H1 (cell line): Measurements from ENCODE around the gene CDKN1A. TPM values are rescaled to one million over a fixed set of nuclear protein-coding genes. Genes with fewer than 3 reads are reported as not detected.
A peak's percentile ranks its signal among the peaks of the same experiment; 100 is the strongest.

Experiments
- CTCF ChIA-PET: fragments of 300-600 bp; sonication (Branson Sonifier 250); formaldehyde crosslinking; loops from one replicate; lab custom pipeline; 2021; ENCODE audit not compliant: partially characterized antibody; lab: Charles Lee
- POLR2A ChIA-PET: fragments of 300-600 bp; sonication (Branson Sonifier 250); formaldehyde crosslinking; loops from one replicate; lab custom pipeline; 2021; ENCODE audit warnings: inconsistent platforms; ENCODE audit not compliant: partially characterized antibody; lab: Charles Lee
- DNase-seq, 2 experiments: peaks; one replicate each; pipeline versions ENCODE4 v3.0.0 to v3.0.0-alpha.2; 2010 to 2022; ENCODE audit warnings: low spot score in 2 of 2, low read depth in 1 of 2, mixed read lengths in 1 of 2
- FAIRE-seq: peaks from 2 replicates; lab custom pipeline; 2011; peaks lifted over from hg19 to GRCh38; lab: Jason Lieb, UNC
- H2AFZ ChIP-seq: 2 replicates; pipeline ENCODE4 v1.8.1; 2012; ENCODE audit warnings: low read length, inconsistent platforms
- H2AK5ac ChIP-seq: 2 replicates; pipeline ENCODE4 v1.6.1; 2013; ENCODE audit warnings: low read depth, low read length
- H2BK120ac ChIP-seq: replicated peaks from 2 replicates; pipeline ENCODE3; 2013; ENCODE audit warnings: low read depth, low read length, inconsistent platforms
- H2BK12ac ChIP-seq: 2 replicates; pipeline ENCODE4 v1.6.1; 2013; ENCODE audit warnings: low read depth, low read length
- H2BK15ac ChIP-seq: 2 replicates; pipeline ENCODE4 v1.6.1; 2013; ENCODE audit warnings: low read length
- H2BK20ac ChIP-seq: 2 replicates; pipeline ENCODE4 v1.6.1; 2013; ENCODE audit warnings: low read length
- H2BK5ac ChIP-seq: 2 replicates; pipeline ENCODE4 v1.6.1; 2013; ENCODE audit warnings: low read depth, low read length
- H3K14ac ChIP-seq: 2 replicates; pipeline ENCODE4 v1.6.1; 2013; ENCODE audit warnings: inconsistent platforms; ENCODE audit not compliant: insufficient read length
- H3K18ac ChIP-seq: 2 replicates; pipeline ENCODE4 v1.6.1; 2013; ENCODE audit warnings: low read length; ENCODE audit errors: extremely low read depth
- H3K23ac ChIP-seq: 2 replicates; pipeline ENCODE4 v1.6.1; 2013; ENCODE audit warnings: inconsistent platforms; ENCODE audit not compliant: insufficient read length
- H3K23me2 ChIP-seq: 2 replicates; pipeline ENCODE4 v1.6.1; 2013; ENCODE audit warnings: low read depth, low read length
- H3K27ac ChIP-seq: 2 replicates; pipeline ENCODE4 v1.6.1; 2011; ENCODE audit warnings: low read depth, low read length, inconsistent platforms
- H3K27me3 ChIP-seq, 4 experiments: replicated peaks in 1 of 4; 1 replicate in 1 of 4; 2 replicates in 3 of 4; pipeline versions ENCODE4 v1.6.1 to v1.8.1; 2011 to 2013; ENCODE audit warnings: low read length in 3 of 4, mild to moderate bottlenecking in 3 of 4, inconsistent platforms in 2 of 4, mixed read lengths in 2 of 4, moderate library complexity in 1 of 4; ENCODE audit not compliant: control insufficient read depth in 3 of 4, insufficient read depth in 3 of 4; ENCODE audit errors: extremely low read depth in 1 of 4
- H3K36me3 ChIP-seq, 4 experiments: 2 replicates each; pipeline versions ENCODE4 v1.6.1 to v1.8.1; 2011 to 2013; ENCODE audit warnings: mild to moderate bottlenecking in 4 of 4, low read length in 3 of 4, moderate library complexity in 2 of 4, control low read depth in 1 of 4, inconsistent platforms in 1 of 4; ENCODE audit not compliant: insufficient read depth in 4 of 4, control insufficient read depth in 2 of 4
- H3K4ac ChIP-seq: replicated peaks from 2 replicates; pipeline ENCODE3; 2013; ENCODE audit warnings: low read length, low read depth, mixed read lengths, inconsistent platforms; ENCODE audit not compliant: insufficient read length
- H3K4me1 ChIP-seq, 4 experiments: replicated peaks in 1 of 4; 1 replicate in 1 of 4; 2 replicates in 3 of 4; pipeline versions ENCODE4 v1.6.1 to v1.8.1; 2011 to 2013; ENCODE audit warnings: low read length in 3 of 4, inconsistent platforms in 2 of 4, mixed read lengths in 1 of 4; ENCODE audit not compliant: insufficient read depth in 4 of 4, control insufficient read depth in 3 of 4
- H3K4me2 ChIP-seq, 2 experiments: 2 replicates each; pipeline versions ENCODE4 v1.6.1 to v1.8.1; 2011 to 2013; ENCODE audit warnings: low read depth in 2 of 2, low read length in 2 of 2, control low read depth in 1 of 2, inconsistent platforms in 1 of 2, mild to moderate bottlenecking in 1 of 2; ENCODE audit not compliant: insufficient read depth in 1 of 2
- H3K4me3 ChIP-seq, 4 experiments: fragments of 200-600, 300-600 bp in 1 of 4; sonication (generic), shearing (Covaris generic), sonication (Bioruptor Twin) in 1 of 4; 2 replicates each; pipeline versions ENCODE4 v1.5.1 to v1.8.1; 2011 to 2016; ENCODE audit warnings: low read length in 4 of 4, low read depth in 3 of 4, control low read depth in 2 of 4, inconsistent platforms in 2 of 4, mild to moderate bottlenecking in 2 of 4, mixed read lengths in 1 of 4, moderate library complexity in 1 of 4; ENCODE audit not compliant: insufficient read depth in 2 of 4; ENCODE audit errors: extremely low read depth in 1 of 4
- H3K56ac ChIP-seq: replicated peaks from 2 replicates; pipeline ENCODE3; 2013; ENCODE audit warnings: low read depth, mild to moderate bottlenecking, mixed read lengths, low read length, inconsistent platforms; ENCODE audit not compliant: insufficient read length
- H3K79me1 ChIP-seq: 2 replicates; pipeline ENCODE4 v1.6.1; 2013; ENCODE audit warnings: low read depth, low read length, control low read depth
- H3K79me2 ChIP-seq, 2 experiments: 2 replicates each; pipeline versions ENCODE4 v1.6.1 to v1.8.1; 2012 to 2013; ENCODE audit warnings: low read length in 2 of 2, mild to moderate bottlenecking in 2 of 2, inconsistent platforms in 1 of 2; ENCODE audit not compliant: insufficient read depth in 2 of 2, control insufficient read depth in 1 of 2
- H3K9ac ChIP-seq, 4 experiments: replicated peaks in 1 of 4; 1 replicate in 1 of 4; 2 replicates in 3 of 4; pipeline versions ENCODE4 v1.6.1 to v1.8.1; 2011 to 2013; ENCODE audit warnings: low read depth in 3 of 4, low read length in 3 of 4, control low read depth in 2 of 4, mild to moderate bottlenecking in 2 of 4, moderate library complexity in 2 of 4, inconsistent platforms in 1 of 4; ENCODE audit errors: extremely low read depth in 1 of 4
- H3K9me3 ChIP-seq, 2 experiments: 2 replicates each; pipeline versions ENCODE4 v1.6.1 to v1.8.1; 2012 to 2013; ENCODE audit warnings: mild to moderate bottlenecking in 2 of 2, moderate library complexity in 2 of 2, control low read depth in 1 of 2, inconsistent platforms in 1 of 2, low read depth in 1 of 2, low read length in 1 of 2, mixed read lengths in 1 of 2; ENCODE audit not compliant: insufficient read depth in 2 of 2
- H4K20me1 ChIP-seq, 2 experiments: replicated peaks in 1 of 2; 2 replicates each; pipeline versions ENCODE3 to v1.8.1; 2011 to 2013; ENCODE audit warnings: inconsistent platforms in 2 of 2, low read length in 2 of 2, mild to moderate bottlenecking in 1 of 2; ENCODE audit not compliant: insufficient read depth in 2 of 2, control insufficient read depth in 1 of 2
- H4K5ac ChIP-seq: 2 replicates; pipeline ENCODE4 v1.6.1; 2013; ENCODE audit warnings: low read length, low read depth, mixed read lengths, inconsistent platforms; ENCODE audit not compliant: insufficient read length
- H4K8ac ChIP-seq: 2 replicates; pipeline ENCODE4 v1.8.0; 2013; ENCODE audit warnings: mild to moderate bottlenecking, moderate library complexity, low read length, inconsistent platforms; ENCODE audit not compliant: insufficient read depth; ENCODE audit errors: extremely low read depth
- H4K91ac ChIP-seq: replicated peaks from 2 replicates; pipeline ENCODE3; 2013; ENCODE audit warnings: low read length, mixed read lengths, inconsistent platforms; ENCODE audit not compliant: insufficient read length
- ATF3 ChIP-seq: IDR thresholded peaks from 2 replicates; pipeline ENCODE4 v1.6.1; 2011; ENCODE audit warnings: low read depth, mild to moderate bottlenecking, low read length; ENCODE audit not compliant: insufficient read depth
- EGR1 ChIP-seq: IDR thresholded peaks from 2 replicates; pipeline ENCODE4 v1.6.1; 2011; ENCODE audit warnings: low read depth, low read length, borderline replicate concordance
- POLR2AphosphoS5 ChIP-seq: IDR thresholded peaks from 2 replicates; pipeline ENCODE4 v1.6.1; 2011; ENCODE audit warnings: low read depth, low read length
- RAD21 ChIP-seq, 2 experiments: IDR thresholded peaks in 1 of 2; conservative IDR thresholded peaks in 1 of 2; 2 replicates each; pipeline ENCODE4 v1.6.1; 2011; ENCODE audit warnings: low read depth in 2 of 2, low read length in 2 of 2, improper control_type of control experiment in 1 of 2, inconsistent platforms in 1 of 2, mild to moderate bottlenecking in 1 of 2, moderate library complexity in 1 of 2
- SAP30 ChIP-seq: fragments of 300-600 bp; sonication (generic); IDR thresholded peaks from 2 replicates; pipeline ENCODE4 v1.7.1; 2012; ENCODE audit warnings: low read length, moderate library complexity, mild to moderate bottlenecking, inconsistent platforms; ENCODE audit not compliant: insufficient read depth, insufficient replicate concordance
- TBP ChIP-seq: IDR thresholded peaks from 2 replicates; pipeline ENCODE4 v1.6.1; 2011; ENCODE audit warnings: low read depth, low read length, improper control_type of control experiment
- WGBS, 2 experiments: shearing (Covaris generic) in 1 of 2; methylation state at CpG; one replicate each; pipeline versions ENCODE4 v1.1.6 to v1.1.7; 2013 to 2015; ENCODE audit warnings: low lambda C conversion rate in 2 of 2, mixed read lengths in 2 of 2, inconsistent platforms in 1 of 2, low coverage in 1 of 2, missing lambda C conversion rate in 1 of 2; ENCODE audit not compliant: insufficient replicate concordance in 2 of 2, insufficient coverage in 1 of 2, insufficient read length in 1 of 2; ENCODE audit errors: extremely low coverage in 1 of 2, missing lambda C conversion rate in 1 of 2; 5-methylcytosine and 5-hydroxymethylcytosine counted together
- polyA plus RNA-seq, 7 experiments: library from polyadenylated mRNA; depleted of rRNA in 3 of 7; stranded (reverse) in 5 of 7; unstranded in 2 of 7; fragments of >200 nt in 5 of 7; fragments of 200-250 nt in 2 of 7; gene quantifications; 1 replicate in 5 of 7; 2 replicates in 1 of 7; 4 replicates in 1 of 7; pipeline versions ENCODE4 v1.2.1 to v1.2.3, GENCODE V29; 2011 to 2013; ENCODE audit warnings: missing spikeins in 2 of 7, mixed read lengths in 2 of 7
- total RNA-seq: library from RNA; stranded (reverse); fragmentation: NEBNext Ultra II Directional; extraction: Animal tissue kit (Norgen Biotek cat#: 25700); gene quantifications from 2 replicates; pipeline ENCODE4 v1.2.1, GENCODE V29; 2021

Gene CDKN1A
- total and polyA plus RNA-seq, 2 of the 8 experiments (the other 6 are each of a cell fraction or from before 2014, with no cell fraction given) = 15.2 to 36.0 TPM

GRCh38 chr6:36686668-36687513 is 8.4 kb downstream of the CDKN1A start:
- no peak overlapping the region for H2AK5ac ChIP-seq

More at GRCh38 chr6:36686668-36687513, 8.4 kb downstream of the CDKN1A start:
- Histone ChIP-seq H4K91ac (no peak overlapping the region), H2BK120ac (no peak overlapping the region), H2BK20ac (no peak overlapping the region), H3K4me2 (no peak overlapping the region), H3K36me3 (peaks cover 4 to 30% (median 19%) of the 10 kb centered on the region in 4 experiments; a peak in 7 of 8 replicates), H2AFZ (no peak overlapping the region), H4K5ac (no peak overlapping the region), H3K23ac (no peak overlapping the region), H3K79me2 (peaks cover 0 to 14% of the 10 kb centered on the region in 2 experiments; a peak in 2 of 4 replicates), H3K9ac (no peak overlapping the region), H4K8ac (no peak overlapping the region), H3K4me3 (no peak overlapping the region), H3K18ac (no peak overlapping the region), H2BK12ac (no peak overlapping the region), H3K56ac (no peak overlapping the region), H3K9me3 (no peaks in the 10 kb centered on the region), H3K79me1 (no peaks in the 10 kb centered on the region), H3K14ac (no peak overlapping the region), H3K4ac (no peak overlapping the region), H3K23me2 (no peaks in the 10 kb centered on the region), H3K27ac (no peak overlapping the region), H2BK5ac (no peak overlapping the region), H4K20me1 (peaks cover 0 to 17% of the 10 kb centered on the region in 2 experiments), H3K27me3 (no peaks in the 10 kb centered on the region), H3K4me1 (peaks cover 0 to 4% (median 1%) of the 10 kb centered on the region in 4 experiments; a peak in 3 of 7 replicates), H2BK15ac (no peak overlapping the region)
- ChIA-PET CTCF (interaction anchor here (1.3 to 1.6 kb wide), 4 partner anchors 11 to 339 kb away, joined by 3 to 4 read pairs (median 4); partner anchors contain the start of gene RAB44), POLR2A (interaction anchor here (0.6 to 1.6 kb wide), 2 partner anchors 83 to 171 kb away, joined by 3 to 4 read pairs; no protein-coding TSS in a partner anchor)
- no peak for TF ChIP-seq ATF3
- no peak for TF ChIP-seq EGR1
- TF ChIP-seq RAD21 (IDR thresholded peaks at IDR 0.05 in 1 of 2, conservative IDR thresholded peaks at IDR 0.05 in 1 of 2; ENCODE audit: low read depth in 2 of 2, low read length in 2 of 2) = no peak
- 0 out of 2 replicates have a peak, but pooled peaks have one; percentile 13 for TF ChIP-seq POLR2AphosphoS5
- no peak for TF ChIP-seq SAP30
- no peak for TF ChIP-seq TBP
- FAIRE-seq (no peak), DNase-seq (no peak)
- WGBS, 2 experiments = 89% methylated on average over 10 of the region's 10 CpGs; no CpG with 5 or more reads in 1 of the 2 experiments
